Measurements from ENCODE around the gene ARPP21. TPM values are rescaled to one million over a fixed set of nuclear protein-coding genes. Genes with fewer than 3 reads are reported as not detected.

Gene ARPP21
- total RNA-seq, 3 donors from 2014 or later: 0.29 to 1.9 (median 0.46) TPM

GRCh38 chr3:35651426-35651825 is 12.1 kb downstream of the ARPP21 start:
- Histone ChIP-seq H3K4me3 (no peak overlapping the region), H3K9me3 (no peaks in the 10 kb centered on the region), H3K36me3 (ENCODE audit: low read depth) (no peaks in the 10 kb centered on the region), H3K4me1 (ENCODE audit: low read depth) (no peaks in the 10 kb centered on the region)
- intact Hi-C loops (cut with DNase I, micrococcal nuclease): no loop called here
- DNase-seq: no peak
- no peak for ATAC-seq
- no peak for TF ChIP-seq CTCF (IDR thresholded peaks at IDR 0.05)

- ATAC-seq: no peak
- H3K36me3 ChIP-seq (ENCODE audit: low read depth): no peaks in the 10 kb centered on the region
- no peak overlapping the region for H3K4me3 ChIP-seq
- no peaks in the 10 kb centered on the region for H3K9me3 ChIP-seq
- no peak for DNase-seq
- intact Hi-C loops (cut with DNase I, micrococcal nuclease): no loop called here
- TF ChIP-seq CTCF (IDR thresholded peaks at IDR 0.05): no peak
- no peaks in the 10 kb centered on the region for H3K4me1 ChIP-seq (ENCODE audit: low read depth)
These were observed 12.5 kb downstream of the ARPP21 start for GRCh38 chr3:35651851-35652250.

- H3K4me3 ChIP-seq: no peak overlapping the region
- H3K36me3 ChIP-seq (ENCODE audit: low read depth): no peaks in the 10 kb centered on the region
- intact Hi-C loops (cut with DNase I, micrococcal nuclease): no loop called here
- no peaks in the 10 kb centered on the region for H3K4me1 ChIP-seq (ENCODE audit: low read depth)
- no peak for DNase-seq
- no peak for TF ChIP-seq CTCF (IDR thresholded peaks at IDR 0.05)
- no peaks in the 10 kb centered on the region for H3K9me3 ChIP-seq
- no peak for ATAC-seq
These were observed 14.0 kb downstream of the ARPP21 start for GRCh38 chr3:35653347-35653746.

- Histone ChIP-seq H3K4me1 (ENCODE audit: low read depth) (no peaks in the 10 kb centered on the region), H3K4me3 (no peak overlapping the region), H3K36me3 (ENCODE audit: low read depth) (no peaks in the 10 kb centered on the region), H3K9me3 (no peaks in the 10 kb centered on the region)
- no peak for DNase-seq
- no peak for TF ChIP-seq CTCF (IDR thresholded peaks at IDR 0.05)
- ATAC-seq: no peak
- intact Hi-C loops (cut with DNase I, micrococcal nuclease): no loop called here
These were observed 15.2 kb downstream of the ARPP21 start for GRCh38 chr3:35654476-35654875.

- no peaks in the 10 kb centered on the region for H3K4me1 ChIP-seq (ENCODE audit: low read depth)
- intact Hi-C loops (cut with DNase I, micrococcal nuclease): no loop called here
- no peak for DNase-seq
- no peaks in the 10 kb centered on the region for H3K9me3 ChIP-seq
- no peak for ATAC-seq
- no peak overlapping the region for H3K4me3 ChIP-seq
- TF ChIP-seq CTCF (IDR thresholded peaks at IDR 0.05): no peak
- no peaks in the 10 kb centered on the region for H3K36me3 ChIP-seq (ENCODE audit: low read depth)
These were observed 19.4 kb downstream of the ARPP21 start for GRCh38 chr3:35658686-35659085.

GRCh38 chr3:35659768-35660167 is 20.4 kb downstream of the ARPP21 start:
- Histone ChIP-seq H3K36me3 (ENCODE audit: low read depth) (no peaks in the 10 kb centered on the region), H3K4me1 (ENCODE audit: low read depth) (no peaks in the 10 kb centered on the region), H3K4me3 (no peak overlapping the region), H3K9me3 (no peaks in the 10 kb centered on the region)
- no peak for TF ChIP-seq CTCF (IDR thresholded peaks at IDR 0.05)
- peak in 1 of 3 donors; percentile 49 for DNase-seq
- ATAC-seq: peak; percentile 76
- intact Hi-C loops (cut with DNase I, micrococcal nuclease): no loop called here
